ENCODE measurements around the gene AQP1. TPM values are rescaled to one million over a fixed set of nuclear protein-coding genes. Genes with fewer than 3 reads are reported as not detected.

AQP1 gene
- total and polyA plus RNA-seq, 3 donors from 2014 or later: 15.2 to 55.8 (median 28.1) TPM

DNA sequence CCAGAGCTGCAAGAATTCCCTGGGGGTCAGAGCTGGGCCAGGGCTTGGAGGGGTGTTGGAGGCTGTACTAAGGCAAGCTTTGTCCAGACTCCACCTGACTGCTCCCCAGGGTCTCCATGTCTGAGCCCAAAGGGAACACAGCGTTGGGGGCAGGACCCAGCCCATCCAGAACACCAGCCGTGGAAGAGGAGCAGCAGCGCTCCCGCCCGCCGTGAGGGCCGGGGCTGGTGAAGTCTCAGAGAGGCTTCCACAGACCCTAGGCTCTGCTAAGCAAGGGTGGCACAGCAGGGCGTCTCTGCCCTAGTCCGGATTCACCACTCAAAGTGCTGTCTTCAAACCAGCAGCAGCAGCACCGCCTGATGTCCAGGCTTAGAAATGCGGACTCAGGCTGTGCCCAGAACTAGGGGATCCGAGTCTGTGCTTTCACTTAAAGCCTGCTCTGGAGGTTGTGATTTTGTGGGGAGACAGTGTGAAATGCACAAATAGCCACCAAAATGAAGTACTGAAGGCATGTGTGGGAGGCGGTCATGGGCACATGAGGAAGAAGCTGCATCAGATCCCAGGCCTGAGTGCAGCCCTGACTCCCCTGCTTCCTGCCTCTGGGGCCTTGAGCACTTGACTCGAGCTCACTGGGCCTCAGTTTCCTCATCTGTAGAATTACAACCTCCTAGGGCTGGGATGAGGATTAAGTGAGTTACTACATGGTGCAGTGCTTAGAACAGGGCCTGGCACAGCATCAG lies 16.6 kb upstream of the AQP1 start:
- DNase-seq: peak; percentile 30
- no peaks in the 10 kb centered on the region for H3K27me3 ChIP-seq
- no peaks in the 10 kb centered on the region for H3K36me3 ChIP-seq (ENCODE audit: low read depth, missing control alignments)
- H3K27ac ChIP-seq: no peak overlapping the region
- no peaks in the 10 kb centered on the region for H3K9me3 ChIP-seq
- TF ChIP-seq POLR2A (IDR thresholded peaks at IDR 0.05) (no peak), CTCF (IDR thresholded peaks at IDR 0.05) (no peak)
- intact Hi-C loops (cut with DNase I; ENCODE audit: low total_unique reads): no loop called here
- H3K4me3 ChIP-seq: no peak overlapping the region
- H3K4me1 ChIP-seq: peaks cover 47% of the 10 kb centered on the region
- 82% methylated on average over 5 to 14 of the region's 14 CpGs for WGBS, 2 donors

DNA sequence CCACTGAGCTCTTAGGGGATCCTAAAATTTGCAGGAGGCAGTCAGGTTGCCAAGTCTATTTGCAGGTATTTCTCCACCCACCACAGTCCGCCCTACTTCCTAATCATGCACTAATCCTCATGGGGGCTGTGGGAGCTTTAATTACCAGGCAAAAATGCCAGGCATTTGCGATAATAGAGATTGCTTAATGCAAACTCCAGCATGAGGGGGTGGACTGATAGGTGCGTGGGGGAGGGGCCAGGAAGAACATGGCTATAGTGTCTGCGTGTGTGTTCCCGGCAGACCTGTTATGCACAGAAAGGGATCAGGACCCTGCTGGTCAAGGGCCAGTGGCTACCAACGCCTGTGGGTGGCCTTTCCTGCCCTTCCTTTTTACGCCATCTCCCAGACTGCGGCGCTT lies 15.6 kb upstream of the AQP1 start:
- H3K27ac ChIP-seq: no peak overlapping the region
- intact Hi-C loops (cut with DNase I; ENCODE audit: low total_unique reads): no loop called here
- H3K4me1 ChIP-seq: peaks cover 47% of the 10 kb centered on the region
- DNase-seq: no peak
- TF ChIP-seq POLR2A (IDR thresholded peaks at IDR 0.05) (no peak), CTCF (IDR thresholded peaks at IDR 0.05) (no peak)
- H3K4me3 ChIP-seq: no peak overlapping the region
- H3K36me3 ChIP-seq (ENCODE audit: low read depth, missing control alignments): no peaks in the 10 kb centered on the region
- H3K9me3 ChIP-seq: no peaks in the 10 kb centered on the region
- no peaks in the 10 kb centered on the region for H3K27me3 ChIP-seq
- 70 to 82% methylated on average over 9 of the region's 9 CpGs for WGBS, 2 donors

DNA sequence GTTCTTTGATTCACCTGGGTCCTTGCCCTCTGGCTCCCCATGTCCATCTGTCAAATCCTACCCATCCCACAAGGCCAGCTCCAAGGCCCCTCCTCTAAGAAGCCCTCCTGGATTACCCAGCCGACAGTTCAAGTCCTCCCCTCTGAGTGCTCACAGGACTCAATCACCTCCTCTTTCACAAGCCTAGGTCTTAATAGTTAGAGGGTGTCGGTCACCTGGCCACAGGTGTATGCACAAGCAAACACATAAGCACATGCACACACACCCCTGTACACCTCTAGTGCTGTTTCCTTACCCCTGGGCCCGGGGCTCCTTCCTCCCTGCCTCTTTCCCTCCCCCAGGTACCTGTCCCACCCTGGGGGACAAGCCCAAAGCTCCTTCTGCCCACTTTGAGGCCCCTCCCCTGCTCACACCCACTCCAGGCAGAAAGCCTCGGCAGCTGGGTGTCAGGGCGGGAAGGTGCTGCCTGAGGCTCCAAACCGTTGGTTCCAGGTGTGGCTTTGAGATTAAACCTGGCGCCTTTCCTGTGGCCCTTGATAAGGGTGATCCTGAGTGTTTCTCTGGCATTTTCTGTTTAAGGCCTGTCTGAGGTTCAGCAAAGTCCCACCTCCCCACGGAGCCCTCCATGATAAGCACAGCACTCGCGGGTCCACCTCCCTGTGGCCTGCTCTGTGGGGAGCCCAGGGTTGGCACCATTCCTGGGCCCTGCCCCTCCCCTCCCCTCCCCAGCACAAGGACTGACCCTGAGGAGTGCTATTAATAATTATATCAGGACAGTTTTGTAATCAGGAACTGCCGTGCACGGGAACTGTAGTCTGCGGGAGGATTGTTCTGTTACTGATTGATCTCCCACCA lies 14.6 kb upstream of the AQP1 start:
- H3K36me3 ChIP-seq (ENCODE audit: low read depth, missing control alignments): no peaks in the 10 kb centered on the region
- intact Hi-C loops (cut with DNase I; ENCODE audit: low total_unique reads): no loop called here
- 56 to 63% methylated on average over 13 of the region's 13 CpGs for WGBS, 2 donors
- no peak overlapping the region for H3K4me3 ChIP-seq
- peak overlapping the region in 1 of 2 donors; percentile 42 for H3K27ac ChIP-seq
- TF ChIP-seq POLR2A (IDR thresholded peaks at IDR 0.05) (no peak), CTCF (IDR thresholded peaks at IDR 0.05) (no peak)
- H3K9me3 ChIP-seq: no peaks in the 10 kb centered on the region
- peak; percentile 45 for DNase-seq
- H3K4me1 ChIP-seq: peaks cover 47% of the 10 kb centered on the region
- H3K27me3 ChIP-seq: no peaks in the 10 kb centered on the region

DNA sequence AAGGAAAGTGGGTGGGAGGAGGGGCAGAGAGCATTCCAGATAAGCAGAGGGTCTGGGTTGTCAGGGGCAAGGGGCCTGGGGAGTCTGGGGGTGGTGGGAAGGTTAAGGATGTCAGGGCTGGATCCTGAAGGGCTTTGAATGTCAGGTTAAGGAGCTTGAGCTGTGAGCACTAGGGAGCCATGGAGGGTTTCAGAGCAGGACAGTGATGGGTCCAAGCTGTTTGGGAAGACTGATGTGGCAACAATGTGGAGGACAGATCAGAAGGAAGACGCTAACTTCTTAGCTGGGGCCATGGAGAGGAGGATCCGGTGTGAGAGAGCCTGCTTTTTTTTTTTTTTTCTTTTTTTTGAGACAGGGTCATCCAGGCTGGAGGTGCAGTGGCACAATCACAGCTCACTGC lies 13.9 kb upstream of the AQP1 start:
- Histone ChIP-seq H3K27ac (peak overlapping the region; percentile 11 to 42), H3K36me3 (ENCODE audit: low read depth, missing control alignments) (no peaks in the 10 kb centered on the region), H3K4me1 (peaks cover 47% of the 10 kb centered on the region), H3K4me3 (no peak overlapping the region), H3K27me3 (no peaks in the 10 kb centered on the region), H3K9me3 (no peaks in the 10 kb centered on the region)
- TF ChIP-seq POLR2A (IDR thresholded peaks at IDR 0.05) (no peak), CTCF (IDR thresholded peaks at IDR 0.05) (no peak)
- 77 to 87% methylated on average over 2 of the region's 2 CpGs for WGBS, 2 donors
- DNase-seq: no peak
- intact Hi-C loops (cut with DNase I; ENCODE audit: low total_unique reads): no loop called here

Measured in testis (tissue), 3 donors.